Natural killer cell treated with Interleukin-12 subunit alpha and Interleukin-12 subunit beta and Interleukin-15 and Interleukin-18, amount 100 ng/mL, for 72 hours (primary cell): ENCODE data around the gene CUL5. TPM values are rescaled to one million over a fixed set of nuclear protein-coding genes. Genes with fewer than 3 reads are reported as not detected.
"Not testable (repeated sequence)": the region's sequence is repeated elsewhere in the genome, so short reads cannot be mapped to it uniquely, and the experiment has no call there.

ENCODE experiments used
- ATAC-seq, 2 donors: fragments of 150-1000 bp; cut with Tn5 transposase in 1 of 2; sonication (Bioruptor Pico), chemical (Tn5 transposase) in 1 of 2; 2 replicates each; pipeline ENCODE4 v1.10.0; 2021
- DNase-seq: peaks from one replicate; pipeline ENCODE4 v3.0.0; 2022; ENCODE audit warnings: low spot score
- H3K27ac Mint-ChIP-seq, 2 donors: 1 replicate in 1 of 2; 2 replicates in 1 of 2; pipeline ENCODE4 v1.8.0; 2022; ENCODE audit warnings: mixed read lengths in 2 of 2, mild to moderate bottlenecking in 1 of 2, moderate library complexity in 1 of 2
- H3K27me3 Mint-ChIP-seq, 2 donors: 1 replicate in 1 of 2; 2 replicates in 1 of 2; pipeline ENCODE4 v1.8.0; 2022; ENCODE audit warnings: mixed read lengths in 2 of 2
- H3K36me3 Mint-ChIP-seq: one replicate; pipeline ENCODE4 v1.8.0; 2022; ENCODE audit warnings: mixed read lengths
- H3K4me1 Mint-ChIP-seq, 2 donors: 1 replicate in 1 of 2; 2 replicates in 1 of 2; pipeline ENCODE4 v1.8.0; 2022; ENCODE audit warnings: low read depth in 2 of 2, mixed read lengths in 2 of 2, mild to moderate bottlenecking in 1 of 2
- H3K4me3 Mint-ChIP-seq: one replicate; pipeline ENCODE4 v1.8.0; 2022; ENCODE audit warnings: mixed read lengths
- H3K9me3 Mint-ChIP-seq: 2 replicates; pipeline ENCODE4 v1.8.0; 2022; ENCODE audit warnings: mixed read lengths
- total RNA-seq, 2 donors: library from RNA; stranded (reverse); gene quantifications; one replicate each; pipeline ENCODE4 v1.2.3, GENCODE V29; 2022

The CUL5 gene
- total RNA-seq, 2 donors from 2014 or later = 29.9 to 51.9 TPM

GRCh38 chr11:108003623-108004022 lies 5.1 kb upstream of the CUL5 start:
- no peak for DNase-seq
- no peaks in the 10 kb centered on the region for H3K9me3 Mint-ChIP-seq
- no peaks in the 10 kb centered on the region for H3K36me3 Mint-ChIP-seq
- no peak for ATAC-seq
- H3K27me3 Mint-ChIP-seq = peaks cover 15 to 18% of the 10 kb centered on the region in 2 donors
- peaks cover 0 to 5% of the 10 kb centered on the region in 2 donors for H3K4me1 Mint-ChIP-seq
- H3K27ac Mint-ChIP-seq = no peak overlapping the region
- H3K4me3 Mint-ChIP-seq = no peak overlapping the region

GRCh38 chr11:108007819-108008218 lies 879 bp upstream of the CUL5 start:
- H3K27me3 Mint-ChIP-seq = peaks cover 8 to 10% of the 10 kb centered on the region in 2 donors
- H3K4me3 Mint-ChIP-seq = peak overlapping the region; percentile 96
- peaks cover 4% of the 10 kb centered on the region for H3K36me3 Mint-ChIP-seq
- H3K27ac Mint-ChIP-seq = peak overlapping the region in 1 of 2 donors; percentile 95
- peaks cover 12 to 20% of the 10 kb centered on the region in 2 donors for H3K4me1 Mint-ChIP-seq
- no peaks in the 10 kb centered on the region for H3K9me3 Mint-ChIP-seq
- DNase-seq (no peak), ATAC-seq (no peak)

DNA sequence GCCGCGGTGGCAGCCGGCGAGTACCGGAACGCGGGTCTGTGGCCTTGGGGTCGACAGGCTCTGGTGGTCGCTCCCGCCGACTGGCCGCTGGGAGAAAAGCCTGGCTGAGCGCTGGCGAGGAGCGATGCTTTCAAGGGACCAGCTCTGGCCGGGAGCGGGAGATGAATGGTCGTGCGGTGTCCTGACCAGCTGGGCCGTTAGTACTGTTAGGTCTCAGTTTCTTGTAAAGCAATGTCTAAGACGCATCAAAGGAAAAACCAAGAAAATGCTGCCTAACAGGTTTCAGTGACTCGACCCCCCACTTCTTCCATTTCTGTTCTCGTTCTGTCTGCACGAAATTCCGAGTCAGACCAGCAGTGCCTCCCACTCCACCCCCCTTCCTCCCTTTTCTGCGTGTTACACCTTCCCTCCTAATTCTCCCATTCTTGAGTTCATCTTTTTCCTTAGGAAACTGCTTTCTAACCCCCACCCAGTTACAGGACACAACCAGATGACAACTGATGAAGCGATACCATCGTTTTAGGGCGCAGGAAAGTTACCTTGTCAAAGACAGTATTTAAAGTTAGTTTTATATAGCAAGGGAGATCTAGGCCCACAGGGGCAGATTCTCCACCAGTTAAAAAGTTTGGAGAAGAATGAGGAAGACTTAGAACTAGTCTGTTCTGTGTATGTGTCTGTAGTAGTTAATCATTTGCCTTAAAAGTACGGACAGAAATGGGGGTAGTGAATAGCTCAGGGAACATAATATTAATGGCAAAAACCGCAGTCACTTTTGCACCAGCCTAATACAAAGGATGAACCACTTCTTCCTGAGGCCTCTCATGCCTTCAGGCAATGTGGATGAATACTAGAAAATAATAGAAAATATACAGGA lies 1.0 kb downstream of the CUL5 start:
- Mint-ChIP-seq H3K9me3 (no peaks in the 10 kb centered on the region), H3K4me3 (peak overlapping the region; percentile 96), H3K27ac (peak overlapping the region; percentile 95 to 99), H3K4me1 (peaks cover 12 to 20% of the 10 kb centered on the region in 2 donors), H3K36me3 (peaks cover 4% of the 10 kb centered on the region), H3K27me3 (no peaks in the 10 kb centered on the region)
- ATAC-seq (no peak), DNase-seq (no peak)

DNA sequence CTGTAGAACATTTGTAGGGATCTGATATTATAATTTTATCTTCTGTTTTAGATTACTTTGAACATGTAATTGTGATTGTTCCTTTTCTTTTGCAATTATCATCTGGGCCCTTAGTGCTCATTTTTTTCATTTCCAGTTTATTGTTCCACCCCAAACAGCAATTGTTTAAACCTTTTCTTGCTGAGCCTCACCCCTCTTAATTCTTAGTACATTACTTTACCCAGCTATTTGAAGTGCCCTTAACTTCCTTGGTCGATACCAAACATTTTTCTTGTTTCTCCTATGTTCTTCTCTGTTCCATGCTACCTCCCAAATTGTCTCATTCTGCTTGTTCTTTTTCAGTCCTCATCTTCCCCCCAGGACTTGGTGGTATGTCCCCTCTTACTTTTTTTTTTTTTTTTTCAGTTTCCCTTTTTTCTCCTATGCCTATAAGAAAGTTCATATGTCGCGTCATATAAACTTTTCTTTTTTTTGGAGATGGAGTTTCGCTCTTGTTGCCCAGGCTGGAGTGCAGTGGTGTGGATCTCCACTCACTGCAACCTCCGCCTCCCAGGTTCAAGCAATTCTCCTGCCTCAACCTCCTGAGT lies 3.5 kb downstream of the CUL5 start:
- Mint-ChIP-seq H3K27me3 (no peaks in the 10 kb centered on the region), H3K9me3 (no peaks in the 10 kb centered on the region), H3K4me3 (no peak overlapping the region), H3K36me3 (peaks cover 4% of the 10 kb centered on the region), H3K4me1 (peaks cover 28 to 36% of the 10 kb centered on the region in 2 donors), H3K27ac (no peak overlapping the region)
- no peak for ATAC-seq
- no peak for DNase-seq

- Mint-ChIP-seq H3K27ac (peak overlapping the region in 1 of 2 donors; percentile 22), H3K27me3 (no peaks in the 10 kb centered on the region), H3K9me3 (no peaks in the 10 kb centered on the region), H3K4me3 (no peak overlapping the region), H3K4me1 (peaks cover 27 to 36% of the 10 kb centered on the region in 2 donors), H3K36me3 (no peaks in the 10 kb centered on the region)
- DNase-seq = no peak
- ATAC-seq = no peak
Observed at GRCh38 chr11:108016647-108017046, 7.9 kb downstream of the CUL5 start.

DNA sequence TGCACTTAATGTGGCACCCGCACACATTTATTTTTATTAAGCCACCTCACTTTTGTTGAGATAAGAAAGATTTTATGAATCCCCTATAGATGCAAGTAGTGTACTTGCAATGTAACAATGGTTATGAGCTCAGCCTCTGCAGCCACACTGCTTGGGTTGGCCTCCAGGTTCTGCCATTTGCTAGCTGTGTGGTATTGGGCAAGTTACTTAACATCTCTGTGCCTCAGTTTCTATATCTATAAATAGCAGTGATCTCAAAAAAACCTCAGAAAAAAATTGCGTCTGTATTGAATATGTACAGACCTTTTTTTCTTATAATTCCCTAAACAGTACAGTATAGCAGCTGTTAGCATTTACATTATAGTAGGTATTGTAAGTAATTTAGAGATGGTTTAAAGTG lies 10.0 kb downstream of the CUL5 start:
- Mint-ChIP-seq H3K36me3 (no peaks in the 10 kb centered on the region), H3K4me3 (no peak overlapping the region), H3K27ac (no peak overlapping the region), H3K27me3 (no peaks in the 10 kb centered on the region), H3K9me3 (no peaks in the 10 kb centered on the region), H3K4me1 (peaks cover 30 to 40% of the 10 kb centered on the region in 2 donors)
- DNase-seq (no peak), ATAC-seq (no peak)

GRCh38 chr11:108019870-108020540 lies 11.3 kb downstream of the CUL5 start:
- DNase-seq (no peak), ATAC-seq (no peak)
- H3K36me3 Mint-ChIP-seq = no peaks in the 10 kb centered on the region
- H3K27ac Mint-ChIP-seq = no peak overlapping the region
- H3K27me3 Mint-ChIP-seq = no peaks in the 10 kb centered on the region
- no peaks in the 10 kb centered on the region for H3K9me3 Mint-ChIP-seq
- no peak overlapping the region for H3K4me3 Mint-ChIP-seq
- peaks cover 33 to 42% of the 10 kb centered on the region in 2 donors for H3K4me1 Mint-ChIP-seq

GRCh38 chr11:108025387-108026080 lies 16.8 kb downstream of the CUL5 start:
- peaks cover 40 to 42% of the 10 kb centered on the region in 2 donors for H3K4me1 Mint-ChIP-seq
- H3K9me3 Mint-ChIP-seq = no peaks in the 10 kb centered on the region
- H3K27ac Mint-ChIP-seq = peak overlapping the region in 1 of 2 donors; percentile 21
- no peak overlapping the region for H3K4me3 Mint-ChIP-seq
- ATAC-seq = peak in 1 of 2 donors; percentile 33
- no peaks in the 10 kb centered on the region for H3K36me3 Mint-ChIP-seq
- H3K27me3 Mint-ChIP-seq = no peaks in the 10 kb centered on the region
- no peak for DNase-seq

- no peak overlapping the region for H3K27ac Mint-ChIP-seq
- H3K4me3 Mint-ChIP-seq = no peak overlapping the region
- peaks cover 5% of the 10 kb centered on the region for H3K9me3 Mint-ChIP-seq
- no peaks in the 10 kb centered on the region for H3K27me3 Mint-ChIP-seq
- peaks cover 6% of the 10 kb centered on the region for H3K36me3 Mint-ChIP-seq
- ATAC-seq (no peak), DNase-seq (no peak)
- peaks cover 33 to 38% of the 10 kb centered on the region in 2 donors for H3K4me1 Mint-ChIP-seq
Observed at GRCh38 chr11:108027057-108027456, 18.4 kb downstream of the CUL5 start.

- Mint-ChIP-seq H3K4me1 (peaks cover 37 to 51% of the 10 kb centered on the region in 2 donors), H3K27ac (peak overlapping the region in 1 of 2 donors; percentile 52)
- H3K4me3 Mint-ChIP-seq, H3K9me3 Mint-ChIP-seq, ATAC-seq, H3K36me3 Mint-ChIP-seq, DNase-seq, H3K27me3 Mint-ChIP-seq: not testable (repeated sequence)
Observed at GRCh38 chr11:108028822-108029441, 20.2 kb downstream of the CUL5 start.

DNA sequence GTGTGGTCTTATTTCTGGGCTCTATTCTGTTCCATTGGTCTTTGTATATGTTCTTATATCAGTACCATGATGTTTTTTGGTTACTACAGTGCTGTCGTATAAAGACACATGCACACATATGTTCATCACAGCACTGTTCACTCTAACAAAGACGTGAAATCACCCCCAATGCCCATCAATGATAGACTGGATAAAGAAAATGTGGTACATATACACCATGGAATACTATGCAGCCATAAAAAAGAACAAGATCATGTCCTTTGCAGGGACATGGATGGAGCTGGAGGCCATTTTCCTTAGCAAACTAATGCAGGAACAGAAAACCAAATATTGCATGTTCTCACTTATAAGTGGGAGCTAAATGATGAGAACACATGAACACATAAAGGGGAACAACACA lies 22.9 kb downstream of the CUL5 start:
- peaks cover 18 to 32% of the 10 kb centered on the region in 2 donors for H3K4me1 Mint-ChIP-seq
- not testable (repeated sequence) for ATAC-seq, H3K27ac Mint-ChIP-seq, H3K9me3 Mint-ChIP-seq, H3K27me3 Mint-ChIP-seq, DNase-seq, H3K4me3 Mint-ChIP-seq, H3K36me3 Mint-ChIP-seq

DNA sequence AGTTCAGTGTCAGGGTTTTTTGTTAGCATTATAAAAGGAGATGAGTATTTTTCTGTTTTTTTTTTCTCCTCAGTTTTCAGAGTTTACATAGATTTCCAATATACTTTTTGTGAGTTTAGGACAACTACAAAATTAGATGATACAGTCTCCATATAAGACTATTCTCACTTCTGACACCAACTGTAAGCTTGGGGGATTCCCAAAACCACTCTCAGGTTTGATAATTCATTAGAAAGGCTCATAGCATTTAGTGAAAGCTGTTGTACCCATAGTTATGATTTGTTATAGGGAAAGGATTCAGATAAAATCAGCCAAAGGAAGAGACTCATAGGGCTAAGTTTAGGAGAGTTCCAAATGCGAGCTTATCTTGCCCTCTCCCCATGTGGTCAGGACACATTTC lies 24.1 kb downstream of the CUL5 start:
- Mint-ChIP-seq H3K27me3 (no peaks in the 10 kb centered on the region), H3K9me3 (peaks cover 5% of the 10 kb centered on the region), H3K4me1 (peaks cover 15 to 29% of the 10 kb centered on the region in 2 donors), H3K27ac (no peak overlapping the region), H3K36me3 (peaks cover 6% of the 10 kb centered on the region), H3K4me3 (no peak overlapping the region)
- ATAC-seq = no peak
- DNase-seq = no peak

DNA sequence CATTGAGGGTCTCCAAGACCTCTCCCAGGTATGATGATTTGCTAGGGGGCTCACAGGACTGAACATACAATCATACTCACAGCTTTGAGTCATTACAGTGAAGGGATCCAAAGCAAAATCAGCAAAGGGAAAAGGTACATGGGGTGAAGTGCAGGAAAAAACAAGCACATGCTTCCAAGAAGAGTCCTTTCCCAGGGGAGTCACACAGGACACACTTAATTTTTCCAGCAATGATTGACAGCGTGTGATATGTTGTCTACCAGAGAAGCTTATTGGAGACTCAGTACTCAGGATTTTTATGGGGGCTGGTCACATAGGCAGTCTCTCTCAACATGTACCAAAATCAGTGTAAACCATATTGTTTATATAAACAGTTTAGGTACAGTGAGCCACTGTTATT lies 25.3 kb downstream of the CUL5 start:
- no peaks in the 10 kb centered on the region for H3K27me3 Mint-ChIP-seq
- peaks cover 6% of the 10 kb centered on the region for H3K36me3 Mint-ChIP-seq
- no peak overlapping the region for H3K4me3 Mint-ChIP-seq
- H3K4me1 Mint-ChIP-seq = peaks cover 6 to 20% of the 10 kb centered on the region in 2 donors
- peaks cover 5% of the 10 kb centered on the region for H3K9me3 Mint-ChIP-seq
- DNase-seq (no peak), ATAC-seq (no peak)
- no peak overlapping the region for H3K27ac Mint-ChIP-seq
